H9 (cell line): ENCODE data around the gene JUP. TPM values are rescaled to one million over a fixed set of nuclear protein-coding genes. Genes with fewer than 3 reads are reported as not detected.

ENCODE experiments used
- DNase-seq: peaks from one replicate; pipeline ENCODE4 v3.0.0-alpha.2; 2017
- H2AFZ ChIP-seq: one replicate; pipeline ENCODE4 v1.6.1; 2013; ENCODE audit warnings: mild to moderate bottlenecking, low read length, control low read depth, moderate library complexity
- H2AK5ac ChIP-seq: 2 replicates; pipeline ENCODE4 v1.6.1; 2013; ENCODE audit warnings: low read length, control low read depth, mixed read lengths; ENCODE audit not compliant: insufficient read length
- H2BK120ac ChIP-seq: one replicate; pipeline ENCODE4 v1.6.1; 2013; ENCODE audit warnings: low read depth, mild to moderate bottlenecking, low read length, control low read depth, inconsistent platforms; ENCODE audit not compliant: poor library complexity, severe bottlenecking
- H2BK12ac ChIP-seq: 2 replicates; pipeline ENCODE4 v1.6.1; 2013; ENCODE audit warnings: low read length, control low read depth, mixed read lengths, low read depth; ENCODE audit not compliant: insufficient read length
- H2BK15ac ChIP-seq: 2 replicates; pipeline ENCODE4 v1.6.1; 2013; ENCODE audit warnings: low read depth, low read length, control low read depth
- H2BK20ac ChIP-seq: one replicate; pipeline ENCODE4 v1.6.1; 2013; ENCODE audit warnings: low read depth, mild to moderate bottlenecking, low read length, control low read depth, inconsistent platforms; ENCODE audit not compliant: poor library complexity, severe bottlenecking
- H2BK5ac ChIP-seq: 2 replicates; pipeline ENCODE4 v1.6.1; 2013; ENCODE audit warnings: low read length, control low read depth, mixed read lengths; ENCODE audit not compliant: insufficient read length
- H3K14ac ChIP-seq: 2 replicates; pipeline ENCODE4 v1.6.1; 2013; ENCODE audit warnings: low read length, control low read depth; ENCODE audit not compliant: insufficient read depth
- H3K18ac ChIP-seq: 2 replicates; pipeline ENCODE4 v1.6.1; 2013; ENCODE audit warnings: low read depth, mild to moderate bottlenecking, mixed read lengths, low read length, control low read depth; ENCODE audit not compliant: insufficient read length
- H3K23ac ChIP-seq: 2 replicates; pipeline ENCODE4 v1.6.1; 2013; ENCODE audit warnings: low read length, control low read depth, mixed read lengths, low read depth; ENCODE audit not compliant: insufficient read length
- H3K23me2 ChIP-seq: 2 replicates; pipeline ENCODE4 v1.6.1; 2013; ENCODE audit warnings: low read depth, mild to moderate bottlenecking, mixed read lengths, low read length, control low read depth; ENCODE audit not compliant: insufficient read length, poor library complexity, severe bottlenecking
- H3K27ac ChIP-seq: 2 replicates; pipeline ENCODE4 v1.5.1; 2013; ENCODE audit warnings: low read length, control low read depth, mixed read lengths, low read depth; ENCODE audit not compliant: insufficient read length
- H3K27me3 ChIP-seq: 2 replicates; pipeline ENCODE4 v1.6.1; 2013; ENCODE audit warnings: low read length, control low read depth, inconsistent platforms; ENCODE audit not compliant: insufficient read depth
- H3K4ac ChIP-seq: 2 replicates; pipeline ENCODE4 v1.6.1; 2013; ENCODE audit warnings: low read depth, mild to moderate bottlenecking, control low read depth, inconsistent platforms, low read length, moderate library complexity
- H3K4me1 ChIP-seq: 2 replicates; pipeline ENCODE4 v1.6.1; 2013; ENCODE audit warnings: low read length, control low read depth, inconsistent platforms; ENCODE audit not compliant: insufficient read depth
- H3K4me2 ChIP-seq: 2 replicates; pipeline ENCODE4 v1.6.1; 2013; ENCODE audit warnings: low read length, control low read depth, mixed read lengths; ENCODE audit not compliant: insufficient read length, insufficient read depth
- H3K56ac ChIP-seq: 2 replicates; pipeline ENCODE4 v1.6.1; 2013; ENCODE audit warnings: low read depth, mild to moderate bottlenecking, mixed read lengths, low read length, control low read depth; ENCODE audit not compliant: insufficient read length
- H3K79me1 ChIP-seq: 2 replicates; pipeline ENCODE4 v1.6.1; 2013; ENCODE audit warnings: low read depth, mild to moderate bottlenecking, moderate library complexity, low read length, control low read depth, inconsistent platforms; ENCODE audit not compliant: insufficient read depth, poor library complexity, severe bottlenecking
- H3K79me2 ChIP-seq: 2 replicates; pipeline ENCODE4 v1.6.1; 2013; ENCODE audit warnings: low read length, control low read depth, inconsistent platforms; ENCODE audit not compliant: insufficient read depth
- H3K9ac ChIP-seq: 2 replicates; pipeline ENCODE4 v1.6.1; 2013; ENCODE audit warnings: low read length, control low read depth, mixed read lengths; ENCODE audit not compliant: insufficient read length; ENCODE audit errors: extremely low read depth
- H3K9me3 ChIP-seq: one replicate; pipeline ENCODE4 v1.6.1; 2013; ENCODE audit warnings: low read depth, low read length, inconsistent platforms; ENCODE audit not compliant: control insufficient read depth
- H3T11ph ChIP-seq: one replicate; pipeline ENCODE4 v1.6.1; 2013; ENCODE audit warnings: mild to moderate bottlenecking, low read length, control low read depth, inconsistent platforms
- H4K20me1 ChIP-seq: one replicate; pipeline ENCODE4 v1.6.1; 2013; ENCODE audit not compliant: control insufficient read depth, insufficient read length, insufficient read depth
- H4K5ac ChIP-seq: 2 replicates; pipeline ENCODE4 v1.6.1; 2013; ENCODE audit warnings: low read depth, mild to moderate bottlenecking, mixed read lengths, low read length, control low read depth; ENCODE audit not compliant: insufficient read length
- H4K8ac ChIP-seq: replicated peaks from 2 replicates; pipeline ENCODE4 v1.6.1; 2013; ENCODE audit warnings: low read length, control low read depth, mixed read lengths, low read depth; ENCODE audit not compliant: insufficient read length
- H4K91ac ChIP-seq: 2 replicates; pipeline ENCODE4 v1.6.1; 2013; ENCODE audit warnings: low read depth, mild to moderate bottlenecking, moderate library complexity, mixed read lengths, low read length, control low read depth; ENCODE audit not compliant: insufficient read length
- H3K27ac Mint-ChIP-seq, 3 experiments: 2 replicates in 2 of 3; 3 replicates in 1 of 3; pipeline ENCODE4 v1.8.0; 2020 to 2021; ENCODE audit warnings: mixed read lengths in 3 of 3, mild to moderate bottlenecking in 1 of 3, moderate library complexity in 1 of 3
- H3K27me3 Mint-ChIP-seq: 2 replicates; pipeline ENCODE4 v1.8.0; 2021; ENCODE audit warnings: low read depth, mild to moderate bottlenecking, moderate library complexity, mixed read lengths
- H3K36me3 Mint-ChIP-seq, 3 experiments: 2 replicates in 2 of 3; 3 replicates in 1 of 3; pipeline ENCODE4 v1.8.0; 2020 to 2021; ENCODE audit warnings: low read depth in 3 of 3, mixed read lengths in 3 of 3; ENCODE audit not compliant: insufficient read depth in 1 of 3
- H3K4me1 Mint-ChIP-seq, 2 experiments: 2 replicates each; pipeline ENCODE4 v1.8.0; 2020; ENCODE audit warnings: mixed read lengths in 2 of 2
- H3K4me3 Mint-ChIP-seq, 2 experiments: 2 replicates in 1 of 2; 3 replicates in 1 of 2; pipeline ENCODE4 v1.8.0; 2020 to 2021; ENCODE audit warnings: mild to moderate bottlenecking in 2 of 2, mixed read lengths in 2 of 2, moderate library complexity in 1 of 2
- H3K9me3 Mint-ChIP-seq, 2 experiments: 2 replicates in 1 of 2; 3 replicates in 1 of 2; pipeline ENCODE4 v1.8.0; 2020; ENCODE audit warnings: mild to moderate bottlenecking in 2 of 2, mixed read lengths in 2 of 2, moderate library complexity in 1 of 2
- CTCF ChIP-seq: fragments of 200-600 bp; sonication (generic); conservative IDR thresholded peaks from 3 replicates; pipeline ENCODE4 v1.8.0; 2021; ENCODE audit warnings: antibody characterized with exemption, mild to moderate bottlenecking
- WGBS: extraction: QIAGEN DNeasy Blood & Tissue Kit; methylation state at CpG from one replicate; pipeline ENCODE4 v1.1.7; 2013; ENCODE audit warnings: missing lambda C conversion rate, low lambda C conversion rate, mixed read lengths; ENCODE audit not compliant: insufficient read length; ENCODE audit errors: extremely low coverage; 5-methylcytosine and 5-hydroxymethylcytosine counted together
- total RNA-seq: library from RNA; stranded (reverse); gene quantifications from 2 replicates; pipeline ENCODE4 v1.2.1, GENCODE V29; 2021

Gene JUP
- total RNA-seq, 1 experiment from 2014 or later = 90.1 TPM

- no peak overlapping the region for H3T11ph ChIP-seq
- no peak overlapping the region for H2BK20ac ChIP-seq
- no peaks in the 10 kb centered on the region for H3K9me3 ChIP-seq
- H3K14ac ChIP-seq = 0 out of 2 replicates have a peak overlapping the region, but pooled peaks have one; percentile 37
- H3K27ac ChIP-seq = no peak overlapping the region
- peaks cover 4% of the 10 kb centered on the region; the same call in 1 of the 2 replicates for H3K27me3 ChIP-seq
- Mint-ChIP-seq H3K4me3 (peak overlapping the region in 1 of 2 experiments; percentile 74; a peak in 4 of 5 replicates), H3K9me3 (no peaks in the 10 kb centered on the region; a peak in 1 of 5 replicates), H3K4me1 (peaks cover 24 to 39% of the 10 kb centered on the region in 2 experiments), H3K27ac (peak overlapping the region in 2 of 3 experiments; percentile 44 to 52; a peak in 1 of 7 replicates), H3K27me3 (peaks cover 35% of the 10 kb centered on the region), H3K36me3 (no peaks in the 10 kb centered on the region; a peak in 1 of 7 replicates)
- no peaks in the 10 kb centered on the region for H3K79me1 ChIP-seq
- DNase-seq = peak; percentile 95
- no peak overlapping the region for H2BK15ac ChIP-seq
- H3K56ac ChIP-seq = no peak overlapping the region
- H3K79me2 ChIP-seq = no peaks in the 10 kb centered on the region
- H4K20me1 ChIP-seq = no peaks in the 10 kb centered on the region
- no peak overlapping the region for H2AFZ ChIP-seq
- H2AK5ac ChIP-seq = no peak overlapping the region
- TF ChIP-seq CTCF = peak; percentile 30; the same call in 2 of the 3 replicates
- H3K9ac ChIP-seq = no peak overlapping the region
- peak overlapping the region; percentile 52 for H3K4me2 ChIP-seq
- H2BK120ac ChIP-seq = no peak overlapping the region
- H3K4ac ChIP-seq = no peak overlapping the region
- no peak overlapping the region for H2BK12ac ChIP-seq
- no peak overlapping the region for H2BK5ac ChIP-seq
- H4K8ac ChIP-seq = no peak overlapping the region
- H3K18ac ChIP-seq = no peak overlapping the region
- peaks cover 6% of the 10 kb centered on the region for H3K23me2 ChIP-seq
- H4K91ac ChIP-seq = no peak overlapping the region
- H3K4me1 ChIP-seq = peaks cover 8% of the 10 kb centered on the region; the same call in 1 of the 2 replicates
- WGBS = no CpG with 5 or more reads among the region's 14 CpGs
- no peak overlapping the region for H3K23ac ChIP-seq
- no peak overlapping the region for H4K5ac ChIP-seq
Observed at GRCh38 chr17:41793784-41794539, 7.5 kb upstream of the JUP start.
